SK-N-SH (cell line): Measurements from ENCODE around the gene SSBP2.

Experiments used
- EP300 ChIP-seq, 2 experiments: IDR thresholded peaks; 2 replicates each; pipeline versions ENCODE4 v1.4.0 to v1.6.1; 2012; ENCODE audit warnings: borderline replicate concordance in 1 of 2, low read depth in 1 of 2, low read length in 1 of 2
- EZH2phosphoT487 ChIP-seq: fragments of 200-600 bp; sonication (generic); IDR thresholded peaks from 2 replicates; pipeline ENCODE4 v1.6.1; 2017; ENCODE audit warnings: low read depth, mixed run types, mild to moderate bottlenecking, antibody characterized with exemption, moderate library complexity, borderline replicate concordance
- FOXJ3 ChIP-seq: sonication (generic); formaldehyde crosslinking; IDR thresholded peaks from 2 replicates; pipeline ENCODE4 v1.5.1; 2020; ENCODE audit warnings: mild to moderate bottlenecking, missing genetic modification reagents
- POLR2AphosphoS5 ChIP-seq: IDR thresholded peaks from 2 replicates; pipeline ENCODE4 v1.6.1; 2012; ENCODE audit warnings: low read depth, low read length
- TCF12 ChIP-seq: IDR thresholded peaks from 2 replicates; pipeline ENCODE4 v1.4.0; 2012
- TF ChIP-seq, protein P1 (sequence below): IDR thresholded peaks from 2 replicates; pipeline ENCODE4 v1.4.0; 2012; ENCODE audit warnings: low read depth
- TF ChIP-seq, protein P2 (sequence below): fragments of 200-600 bp; sonication (generic); IDR thresholded peaks from 2 replicates; pipeline ENCODE4 v1.6.1; 2017; ENCODE audit warnings: antibody characterized with exemption, mild to moderate bottlenecking, moderate library complexity
- TF ChIP-seq, protein P3 (sequence below): IDR thresholded peaks from 2 replicates; pipeline ENCODE4 v1.4.0; 2012; ENCODE audit warnings: low read depth, borderline replicate concordance
- TF ChIP-seq, protein P4 (sequence below): IDR thresholded peaks from 2 replicates; pipeline ENCODE4 v1.4.0; 2012; ENCODE audit warnings: low read depth, borderline replicate concordance
- TF ChIP-seq, protein P5 (sequence below): IDR thresholded peaks from 2 replicates; pipeline ENCODE4 v1.6.1; 2012; ENCODE audit warnings: mild to moderate bottlenecking, low read depth, low read length, moderate library complexity

DNA sequence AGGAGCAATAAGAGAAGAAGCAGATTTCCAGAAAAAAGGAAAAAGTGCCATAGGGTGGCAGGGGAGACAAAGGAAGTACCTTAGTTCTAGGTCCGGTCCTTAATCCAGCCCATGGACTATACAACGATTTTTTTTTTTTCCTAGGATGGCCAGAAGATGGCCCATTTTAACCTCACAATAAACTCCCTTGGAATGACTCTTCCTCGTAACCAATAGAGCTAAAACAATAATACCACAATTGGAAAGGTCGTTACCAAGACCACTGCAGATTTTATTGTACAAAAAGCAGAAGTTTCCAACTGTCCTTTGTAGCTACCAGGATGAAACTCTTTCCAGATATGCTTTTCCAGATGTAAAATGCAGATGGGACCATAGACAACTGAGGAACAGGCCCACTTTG, 34.4 kb upstream of the SSBP2 start:
- TF ChIP-seq, protein P1, sequence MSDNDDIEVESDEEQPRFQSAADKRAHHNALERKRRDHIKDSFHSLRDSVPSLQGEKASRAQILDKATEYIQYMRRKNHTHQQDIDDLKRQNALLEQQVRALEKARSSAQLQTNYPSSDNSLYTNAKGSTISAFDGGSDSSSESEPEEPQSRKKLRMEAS = no peak
- TF ChIP-seq EZH2phosphoT487 (no peak), EP300 (IDR thresholded peaks at IDR 0.05; ENCODE audit: borderline replicate concordance in 1 of 2, low read depth in 1 of 2, low read length in 1 of 2) (no peak), FOXJ3 (no peak), TCF12 (no peak), POLR2AphosphoS5 (no peak)
- TF ChIP-seq, protein P2, sequence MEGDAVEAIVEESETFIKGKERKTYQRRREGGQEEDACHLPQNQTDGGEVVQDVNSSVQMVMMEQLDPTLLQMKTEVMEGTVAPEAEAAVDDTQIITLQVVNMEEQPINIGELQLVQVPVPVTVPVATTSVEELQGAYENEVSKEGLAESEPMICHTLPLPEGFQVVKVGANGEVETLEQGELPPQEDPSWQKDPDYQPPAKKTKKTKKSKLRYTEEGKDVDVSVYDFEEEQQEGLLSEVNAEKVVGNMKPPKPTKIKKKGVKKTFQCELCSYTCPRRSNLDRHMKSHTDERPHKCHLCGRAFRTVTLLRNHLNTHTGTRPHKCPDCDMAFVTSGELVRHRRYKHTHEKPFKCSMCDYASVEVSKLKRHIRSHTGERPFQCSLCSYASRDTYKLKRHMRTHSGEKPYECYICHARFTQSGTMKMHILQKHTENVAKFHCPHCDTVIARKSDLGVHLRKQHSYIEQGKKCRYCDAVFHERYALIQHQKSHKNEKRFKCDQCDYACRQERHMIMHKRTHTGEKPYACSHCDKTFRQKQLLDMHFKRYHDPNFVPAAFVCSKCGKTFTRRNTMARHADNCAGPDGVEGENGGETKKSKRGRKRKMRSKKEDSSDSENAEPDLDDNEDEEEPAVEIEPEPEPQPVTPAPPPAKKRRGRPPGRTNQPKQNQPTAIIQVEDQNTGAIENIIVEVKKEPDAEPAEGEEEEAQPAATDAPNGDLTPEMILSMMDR = no peak
- TF ChIP-seq, protein P3, sequence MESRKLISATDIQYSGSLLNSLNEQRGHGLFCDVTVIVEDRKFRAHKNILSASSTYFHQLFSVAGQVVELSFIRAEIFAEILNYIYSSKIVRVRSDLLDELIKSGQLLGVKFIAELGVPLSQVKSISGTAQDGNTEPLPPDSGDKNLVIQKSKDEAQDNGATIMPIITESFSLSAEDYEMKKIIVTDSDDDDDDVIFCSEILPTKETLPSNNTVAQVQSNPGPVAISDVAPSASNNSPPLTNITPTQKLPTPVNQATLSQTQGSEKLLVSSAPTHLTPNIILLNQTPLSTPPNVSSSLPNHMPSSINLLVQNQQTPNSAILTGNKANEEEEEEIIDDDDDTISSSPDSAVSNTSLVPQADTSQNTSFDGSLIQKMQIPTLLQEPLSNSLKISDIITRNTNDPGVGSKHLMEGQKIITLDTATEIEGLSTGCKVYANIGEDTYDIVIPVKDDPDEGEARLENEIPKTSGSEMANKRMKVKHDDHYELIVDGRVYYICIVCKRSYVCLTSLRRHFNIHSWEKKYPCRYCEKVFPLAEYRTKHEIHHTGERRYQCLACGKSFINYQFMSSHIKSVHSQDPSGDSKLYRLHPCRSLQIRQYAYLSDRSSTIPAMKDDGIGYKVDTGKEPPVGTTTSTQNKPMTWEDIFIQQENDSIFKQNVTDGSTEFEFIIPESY = no peak
- TF ChIP-seq, protein P4, sequence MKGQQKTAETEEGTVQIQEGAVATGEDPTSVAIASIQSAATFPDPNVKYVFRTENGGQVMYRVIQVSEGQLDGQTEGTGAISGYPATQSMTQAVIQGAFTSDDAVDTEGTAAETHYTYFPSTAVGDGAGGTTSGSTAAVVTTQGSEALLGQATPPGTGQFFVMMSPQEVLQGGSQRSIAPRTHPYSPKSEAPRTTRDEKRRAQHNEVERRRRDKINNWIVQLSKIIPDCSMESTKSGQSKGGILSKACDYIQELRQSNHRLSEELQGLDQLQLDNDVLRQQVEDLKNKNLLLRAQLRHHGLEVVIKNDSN = no peak
- TF ChIP-seq, protein P5, sequence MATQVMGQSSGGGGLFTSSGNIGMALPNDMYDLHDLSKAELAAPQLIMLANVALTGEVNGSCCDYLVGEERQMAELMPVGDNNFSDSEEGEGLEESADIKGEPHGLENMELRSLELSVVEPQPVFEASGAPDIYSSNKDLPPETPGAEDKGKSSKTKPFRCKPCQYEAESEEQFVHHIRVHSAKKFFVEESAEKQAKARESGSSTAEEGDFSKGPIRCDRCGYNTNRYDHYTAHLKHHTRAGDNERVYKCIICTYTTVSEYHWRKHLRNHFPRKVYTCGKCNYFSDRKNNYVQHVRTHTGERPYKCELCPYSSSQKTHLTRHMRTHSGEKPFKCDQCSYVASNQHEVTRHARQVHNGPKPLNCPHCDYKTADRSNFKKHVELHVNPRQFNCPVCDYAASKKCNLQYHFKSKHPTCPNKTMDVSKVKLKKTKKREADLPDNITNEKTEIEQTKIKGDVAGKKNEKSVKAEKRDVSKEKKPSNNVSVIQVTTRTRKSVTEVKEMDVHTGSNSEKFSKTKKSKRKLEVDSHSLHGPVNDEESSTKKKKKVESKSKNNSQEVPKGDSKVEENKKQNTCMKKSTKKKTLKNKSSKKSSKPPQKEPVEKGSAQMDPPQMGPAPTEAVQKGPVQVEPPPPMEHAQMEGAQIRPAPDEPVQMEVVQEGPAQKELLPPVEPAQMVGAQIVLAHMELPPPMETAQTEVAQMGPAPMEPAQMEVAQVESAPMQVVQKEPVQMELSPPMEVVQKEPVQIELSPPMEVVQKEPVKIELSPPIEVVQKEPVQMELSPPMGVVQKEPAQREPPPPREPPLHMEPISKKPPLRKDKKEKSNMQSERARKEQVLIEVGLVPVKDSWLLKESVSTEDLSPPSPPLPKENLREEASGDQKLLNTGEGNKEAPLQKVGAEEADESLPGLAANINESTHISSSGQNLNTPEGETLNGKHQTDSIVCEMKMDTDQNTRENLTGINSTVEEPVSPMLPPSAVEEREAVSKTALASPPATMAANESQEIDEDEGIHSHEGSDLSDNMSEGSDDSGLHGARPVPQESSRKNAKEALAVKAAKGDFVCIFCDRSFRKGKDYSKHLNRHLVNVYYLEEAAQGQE = no peak
